HG03103 (cell line): ENCODE data around the gene SOX11.

Experiments used
- ATAC-seq: cut with Tn5 transposase; IDR thresholded peaks from one replicate; pipeline ENCODE4 v1.9.1; 2021; ENCODE audit warnings: low read depth; ENCODE audit not compliant: unreplicated experiment

The SOX11 gene

DNA sequence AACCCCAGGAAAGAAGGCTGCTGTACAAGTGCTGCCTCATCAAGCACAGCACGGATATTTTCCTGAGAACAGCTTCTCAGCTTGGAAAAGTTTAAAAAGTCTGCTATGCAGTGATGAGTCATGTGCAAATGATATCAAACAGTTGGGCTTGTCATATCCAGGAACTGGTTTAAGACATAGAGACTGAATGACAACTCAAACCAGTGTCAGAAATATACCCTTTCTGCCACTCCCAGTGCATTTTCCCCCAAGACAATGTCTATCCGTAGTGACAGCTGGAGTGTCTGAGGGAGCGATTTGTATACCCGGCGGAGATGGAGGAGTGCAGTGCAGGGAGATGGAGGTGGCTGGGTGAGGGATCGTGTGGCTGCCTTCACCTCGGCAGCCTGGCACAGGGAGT lies 28.2 kb downstream of the SOX11 start:
- no peak for ATAC-seq

- no peak for ATAC-seq
These were observed 30.1 kb downstream of the SOX11 start for GRCh38 chr2:5722236-5722635.

- ATAC-seq = no peak
These were observed 31.9 kb downstream of the SOX11 start for GRCh38 chr2:5723791-5724735.

- no peak for ATAC-seq
These were observed 32.9 kb downstream of the SOX11 start for GRCh38 chr2:5725072-5725471.

- no peak for ATAC-seq
These were observed 33.7 kb downstream of the SOX11 start for GRCh38 chr2:5725794-5726463.

- no peak for ATAC-seq
These were observed 35.1 kb downstream of the SOX11 start for GRCh38 chr2:5727235-5727634.

- ATAC-seq = no peak
These were observed 37.2 kb downstream of the SOX11 start for GRCh38 chr2:5729416-5729815.

GRCh38 chr2:5730386-5730785 lies 38.2 kb downstream of the SOX11 start:
- no peak for ATAC-seq

DNA sequence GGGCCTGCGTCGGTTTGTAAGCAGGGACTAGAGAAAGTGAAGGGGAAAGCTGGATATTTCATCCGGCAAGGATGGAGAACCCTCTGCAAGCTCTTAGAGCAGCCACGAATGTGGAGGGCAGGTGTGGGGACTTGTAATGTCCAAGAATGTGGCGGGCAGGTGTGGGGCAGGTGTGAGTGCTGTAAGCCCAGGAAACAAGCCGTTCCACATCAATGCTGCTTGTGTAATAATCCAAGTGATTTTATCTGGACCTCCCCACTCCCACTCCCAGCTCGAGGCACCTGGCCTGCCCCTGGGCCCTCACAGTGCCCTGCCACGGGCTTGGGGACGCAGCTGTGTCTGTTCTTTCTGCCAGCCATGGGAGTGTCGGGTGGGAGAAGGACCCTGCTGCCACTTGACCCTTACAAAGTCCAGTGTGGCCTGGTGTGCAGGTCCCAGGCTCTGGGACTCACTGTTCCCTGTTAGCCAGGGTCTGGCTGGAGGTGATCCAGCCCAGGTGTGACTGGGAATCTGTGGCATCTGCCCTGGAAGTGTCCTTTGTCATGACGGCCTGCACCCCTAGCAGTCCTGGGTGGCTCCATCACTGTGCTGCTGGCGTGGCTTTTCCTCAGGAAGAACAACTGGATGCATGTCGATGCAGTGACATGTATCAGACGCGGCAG lies 42.8 kb downstream of the SOX11 start:
- ATAC-seq = no peak

DNA sequence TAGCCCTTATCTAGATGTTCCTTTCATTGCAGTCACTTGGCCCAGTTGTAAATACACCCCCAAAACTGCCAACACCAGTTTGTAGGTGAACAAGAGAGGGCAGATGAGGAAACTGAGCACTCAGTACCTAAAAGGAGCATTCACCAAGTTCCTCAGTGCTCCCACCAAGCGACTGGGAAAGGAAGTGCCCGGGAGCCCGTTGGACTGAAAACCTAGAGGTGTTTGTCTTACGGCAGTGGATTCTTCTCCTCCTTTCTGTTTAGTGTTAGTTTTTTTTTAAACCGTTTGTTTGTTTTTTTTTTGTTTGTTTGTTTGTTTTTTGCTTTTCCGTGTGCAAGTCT lies 43.3 kb downstream of the SOX11 start:
- ATAC-seq = no peak

- ATAC-seq = no peak
These were observed 43.9 kb downstream of the SOX11 start for GRCh38 chr2:5736050-5736449.

DNA sequence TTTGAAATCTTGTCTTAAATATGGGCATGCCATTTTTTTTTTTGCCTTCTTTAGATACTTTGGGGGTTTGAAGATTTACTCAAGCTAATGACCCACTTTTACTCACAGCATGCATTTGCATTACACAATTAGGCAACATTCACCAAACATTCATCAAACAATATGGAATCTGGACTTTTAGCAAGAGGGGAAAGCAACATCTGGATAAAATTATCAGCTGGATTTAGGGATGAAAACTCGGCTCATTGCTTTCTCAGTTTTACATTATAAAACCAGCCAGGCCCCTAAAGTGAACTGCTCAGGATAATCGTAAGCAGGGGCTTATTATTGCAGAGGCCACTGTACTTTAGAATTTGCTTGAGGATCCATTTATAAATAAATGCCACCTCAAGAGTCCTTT lies 44.7 kb downstream of the SOX11 start:
- ATAC-seq = no peak

DNA sequence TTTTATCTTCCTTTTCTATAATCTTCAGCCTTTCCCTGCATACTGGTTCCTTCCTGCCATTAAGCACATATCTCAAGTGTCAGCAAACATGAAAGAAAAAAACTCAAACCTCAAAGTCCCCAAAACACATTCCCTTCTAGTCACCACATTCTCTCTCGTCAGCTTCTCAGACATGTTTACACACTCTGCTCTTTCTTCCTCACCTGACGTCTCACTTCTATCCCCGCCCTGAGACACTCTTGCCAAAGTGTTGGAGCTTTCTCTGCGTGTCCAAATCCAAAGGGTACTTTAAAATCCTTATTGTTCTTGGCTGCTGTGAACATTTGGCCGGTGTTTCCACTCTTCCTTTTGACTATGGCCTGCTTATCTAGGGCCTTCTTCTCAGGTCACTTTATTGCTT lies 47.9 kb downstream of the SOX11 start:
- ATAC-seq = no peak

DNA sequence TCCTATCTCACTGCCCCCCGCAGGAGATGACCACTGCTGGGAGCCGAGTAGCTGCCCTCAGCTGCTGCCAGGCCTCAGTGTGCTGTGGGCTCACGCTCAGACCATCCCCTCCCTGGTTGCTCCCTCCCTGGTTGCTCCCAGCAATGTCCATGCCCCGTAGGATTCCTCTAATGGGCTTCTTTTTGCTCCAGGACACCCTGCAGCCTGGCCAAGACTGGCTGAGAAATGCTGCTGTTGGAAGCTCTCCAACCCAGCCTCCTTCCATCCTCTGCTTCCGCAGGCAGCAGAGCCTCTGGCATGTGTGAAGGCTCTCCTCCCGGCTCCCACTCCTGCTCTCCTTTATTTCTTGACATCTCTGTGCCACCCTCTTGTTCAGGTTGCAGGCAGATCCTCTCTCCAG lies 48.6 kb downstream of the SOX11 start:
- ATAC-seq = no peak

GRCh38 chr2:5741242-5741641 lies 49.1 kb downstream of the SOX11 start:
- no peak for ATAC-seq

- ATAC-seq = no peak
These were observed 49.9 kb downstream of the SOX11 start for GRCh38 chr2:5742126-5742525.

DNA sequence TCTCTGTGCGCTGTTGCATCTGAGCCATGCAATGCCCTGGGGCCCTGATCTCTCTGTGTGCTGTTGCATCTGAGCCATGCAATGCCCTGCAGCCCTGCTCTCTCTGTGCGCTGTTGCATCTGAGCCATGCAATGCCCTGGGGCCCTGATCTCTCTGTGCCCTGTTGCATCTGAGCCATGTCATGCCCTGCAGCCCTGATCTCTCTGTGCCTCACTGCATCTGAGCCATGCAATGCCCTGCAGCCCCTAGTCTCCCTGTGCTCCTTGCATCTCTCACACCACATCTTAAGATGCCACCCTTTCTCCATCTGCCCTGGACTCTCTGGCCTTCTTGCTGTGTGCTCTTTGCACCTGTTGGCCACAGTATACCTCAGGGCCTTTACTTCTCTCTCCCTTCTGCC lies 56.2 kb downstream of the SOX11 start:
- ATAC-seq = no peak

DNA sequence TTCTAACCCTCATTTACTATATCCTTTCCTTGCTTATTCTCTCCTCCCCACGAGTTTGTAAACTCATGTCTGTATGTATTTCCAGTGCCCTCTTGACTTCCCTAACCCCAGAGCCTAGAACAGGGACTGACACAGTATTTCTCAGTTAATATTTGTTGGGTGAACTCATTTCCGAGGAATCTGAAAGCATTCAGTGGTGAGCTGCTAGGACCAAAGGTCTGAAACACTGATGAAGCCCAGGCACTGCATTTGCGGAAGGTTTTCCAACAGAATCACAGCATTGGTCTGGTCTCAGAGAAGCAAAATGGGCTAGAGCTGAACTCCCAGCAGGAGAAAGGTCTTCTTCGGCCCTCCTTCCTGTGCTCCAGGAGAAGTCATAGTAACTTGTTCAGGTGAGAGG lies 56.8 kb downstream of the SOX11 start:
- ATAC-seq = no peak

GRCh38 chr2:5749347-5749746 lies 57.2 kb downstream of the SOX11 start:
- ATAC-seq = no peak
